ENCODE data around the gene IL9R.

DNA sequence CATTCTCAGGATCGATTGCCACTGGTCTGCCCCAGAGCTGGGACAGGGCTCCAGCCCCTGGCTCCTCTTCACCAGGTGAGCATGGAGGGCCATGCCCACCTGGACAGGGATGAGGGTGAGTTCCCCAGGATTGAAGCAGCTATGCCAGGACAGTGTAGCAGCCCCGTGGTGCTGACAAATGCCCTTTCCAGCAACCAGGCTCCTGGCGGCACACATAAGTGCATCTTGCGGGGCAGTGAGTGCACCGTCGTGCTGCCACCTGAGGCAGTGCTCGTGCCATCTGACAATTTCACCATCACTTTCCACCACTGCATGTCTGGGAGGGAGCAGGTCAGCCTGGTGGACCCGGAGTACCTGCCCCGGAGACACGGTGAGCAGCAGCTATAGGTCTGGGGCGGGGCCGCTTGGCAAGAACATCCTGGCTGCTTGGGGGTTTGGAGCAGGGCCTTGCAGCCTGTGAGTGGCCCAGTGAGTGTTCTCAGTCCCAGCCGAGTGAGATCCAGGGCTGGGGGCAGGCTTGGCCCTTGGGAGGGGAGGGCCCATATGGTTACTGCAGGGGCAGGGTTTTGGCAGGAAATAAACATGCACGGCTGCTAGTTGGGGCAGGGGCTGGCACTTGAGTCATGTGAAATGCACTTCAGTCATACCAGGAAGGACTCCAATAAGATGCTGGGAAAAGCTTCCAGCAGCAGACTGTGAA, 6.1 kb downstream of the IL9R start:
- TF ChIP-seq, protein P1, sequence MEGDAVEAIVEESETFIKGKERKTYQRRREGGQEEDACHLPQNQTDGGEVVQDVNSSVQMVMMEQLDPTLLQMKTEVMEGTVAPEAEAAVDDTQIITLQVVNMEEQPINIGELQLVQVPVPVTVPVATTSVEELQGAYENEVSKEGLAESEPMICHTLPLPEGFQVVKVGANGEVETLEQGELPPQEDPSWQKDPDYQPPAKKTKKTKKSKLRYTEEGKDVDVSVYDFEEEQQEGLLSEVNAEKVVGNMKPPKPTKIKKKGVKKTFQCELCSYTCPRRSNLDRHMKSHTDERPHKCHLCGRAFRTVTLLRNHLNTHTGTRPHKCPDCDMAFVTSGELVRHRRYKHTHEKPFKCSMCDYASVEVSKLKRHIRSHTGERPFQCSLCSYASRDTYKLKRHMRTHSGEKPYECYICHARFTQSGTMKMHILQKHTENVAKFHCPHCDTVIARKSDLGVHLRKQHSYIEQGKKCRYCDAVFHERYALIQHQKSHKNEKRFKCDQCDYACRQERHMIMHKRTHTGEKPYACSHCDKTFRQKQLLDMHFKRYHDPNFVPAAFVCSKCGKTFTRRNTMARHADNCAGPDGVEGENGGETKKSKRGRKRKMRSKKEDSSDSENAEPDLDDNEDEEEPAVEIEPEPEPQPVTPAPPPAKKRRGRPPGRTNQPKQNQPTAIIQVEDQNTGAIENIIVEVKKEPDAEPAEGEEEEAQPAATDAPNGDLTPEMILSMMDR (IDR thresholded peaks at IDR 0.05; ENCODE audit: insufficient read depth, low read length, poor library complexity, severe bottlenecking), result no peak
- no peak for TF ChIP-seq EZH2phosphoT487 (conservative IDR thresholded peaks at IDR 0.05; ENCODE audit: low read length)
